HG03378 (cell line): ENCODE results near the gene ANKRD16.
"Not testable (repeated sequence)": the region's sequence is repeated elsewhere in the genome, so short reads cannot be mapped to it uniquely, and the experiment has no call there.

Experiments
- ATAC-seq: cut with Tn5 transposase; IDR thresholded peaks from one replicate; pipeline ENCODE4 v1.9.1; 2021; ENCODE audit warnings: mild to moderate bottlenecking, moderate library complexity; ENCODE audit not compliant: unreplicated experiment

The ANKRD16 gene

DNA sequence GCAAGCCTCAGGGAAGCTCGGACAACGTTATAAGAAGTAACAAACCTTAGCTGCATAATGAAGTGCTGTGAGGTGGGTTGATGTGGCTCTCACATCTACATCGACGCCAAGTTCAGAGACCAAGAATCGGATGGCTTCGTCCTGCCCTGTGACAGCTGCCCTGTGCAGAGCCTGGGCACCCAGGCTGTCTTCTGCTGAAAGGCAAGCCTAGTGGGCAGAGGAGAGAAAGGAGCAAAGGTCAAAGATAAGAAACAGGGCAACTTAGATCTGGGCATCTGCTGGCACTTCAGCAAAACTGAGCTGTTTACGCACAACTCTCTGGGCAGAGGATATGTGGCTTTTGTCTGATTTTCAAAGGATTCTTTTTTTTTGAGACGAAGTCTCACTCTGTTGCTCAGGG, 6.7 kb downstream of the ANKRD16 start:
- ATAC-seq: no peak

DNA sequence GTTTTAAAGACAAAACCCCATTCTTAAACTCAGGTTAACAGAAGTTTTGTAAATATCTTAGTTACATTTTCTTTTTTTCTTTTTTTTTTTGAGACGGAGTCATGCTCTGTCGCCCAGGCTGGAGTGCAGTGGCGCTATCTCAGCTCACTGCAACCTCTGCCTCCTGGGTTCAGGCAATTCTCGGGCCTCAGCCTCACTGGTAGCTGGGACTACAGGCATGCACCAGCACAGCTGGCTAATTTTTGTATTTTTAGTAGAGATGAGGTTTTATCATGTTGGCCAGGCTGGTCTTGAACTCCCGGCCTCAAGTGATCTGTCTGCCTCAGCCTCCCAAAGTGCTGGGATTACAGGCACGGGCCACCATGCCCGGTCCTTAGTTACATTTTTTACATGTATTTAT, 12.7 kb downstream of the ANKRD16 start:
- not testable (repeated sequence) for ATAC-seq

DNA sequence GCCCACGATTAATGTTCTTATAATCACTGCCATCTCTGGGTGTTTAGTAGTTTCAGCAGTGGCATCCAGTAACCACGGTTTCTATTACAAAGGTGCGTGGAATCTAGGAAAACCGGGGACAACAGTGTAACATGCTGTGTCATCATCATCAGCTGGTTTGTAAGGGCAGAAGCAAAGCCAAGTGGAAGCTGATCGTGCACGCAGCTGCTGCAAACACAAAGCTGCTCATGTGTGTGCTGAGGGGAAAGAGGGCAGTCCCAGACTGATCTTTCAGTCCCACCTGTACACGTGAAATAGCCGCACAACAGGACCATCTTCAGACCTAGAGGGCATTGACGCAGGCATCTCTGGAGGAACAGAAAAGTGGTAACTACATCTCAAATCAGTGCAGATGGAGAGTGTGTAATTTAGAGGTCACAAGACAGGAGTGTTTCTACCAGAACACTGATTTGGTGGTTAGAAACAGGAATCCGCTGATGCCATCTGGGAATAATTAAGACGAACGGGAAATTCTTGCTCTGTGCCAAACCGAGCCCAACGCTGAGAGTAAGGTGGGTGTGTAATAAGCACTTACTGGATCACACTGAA, 13.4 kb downstream of the ANKRD16 start:
- no peak for ATAC-seq

DNA sequence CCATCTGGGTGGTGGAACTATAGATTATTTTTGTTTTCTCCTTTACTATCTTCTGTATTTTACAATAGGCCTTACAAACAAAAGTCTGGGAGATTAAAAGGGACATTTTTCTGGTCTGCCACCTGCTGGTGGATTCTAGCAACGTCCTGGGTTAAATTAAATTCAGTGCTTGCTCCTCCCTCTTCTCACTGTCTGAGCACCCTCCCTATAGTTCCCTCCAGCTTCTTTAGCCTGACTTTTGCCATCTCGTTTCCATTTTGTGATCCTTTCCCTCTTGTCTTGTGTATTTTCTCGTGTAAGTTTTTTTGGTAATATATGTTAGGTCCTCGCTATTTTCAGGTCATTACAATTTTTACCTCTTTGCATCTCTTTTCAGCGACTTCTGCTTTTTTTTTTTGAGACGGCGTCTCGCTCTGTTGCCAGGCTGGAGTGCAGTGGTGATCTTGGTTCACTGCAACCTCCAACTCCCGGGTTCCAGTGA, 16.1 kb downstream of the ANKRD16 start:
- peak; percentile 80 for ATAC-seq

DNA sequence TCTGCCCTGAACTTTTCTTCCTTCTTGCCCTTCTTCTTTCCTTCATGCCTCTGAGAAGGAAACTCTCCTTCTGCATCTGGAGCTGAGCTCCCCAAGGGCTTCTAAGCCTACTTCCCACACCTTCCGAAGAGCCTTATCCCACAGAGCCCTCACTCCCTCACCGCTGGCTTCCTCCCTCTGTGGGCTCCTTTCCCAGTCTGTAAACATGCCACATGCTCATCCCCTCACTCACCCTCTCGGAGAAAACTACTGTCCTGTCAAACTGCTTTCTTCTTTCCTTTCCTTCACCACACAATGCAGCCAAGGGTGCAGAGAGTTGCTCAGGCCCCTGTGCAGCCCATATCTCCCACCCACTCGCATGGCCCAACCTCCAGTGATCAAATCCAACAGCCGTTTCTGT, 18.1 kb downstream of the ANKRD16 start:
- ATAC-seq: no peak

DNA sequence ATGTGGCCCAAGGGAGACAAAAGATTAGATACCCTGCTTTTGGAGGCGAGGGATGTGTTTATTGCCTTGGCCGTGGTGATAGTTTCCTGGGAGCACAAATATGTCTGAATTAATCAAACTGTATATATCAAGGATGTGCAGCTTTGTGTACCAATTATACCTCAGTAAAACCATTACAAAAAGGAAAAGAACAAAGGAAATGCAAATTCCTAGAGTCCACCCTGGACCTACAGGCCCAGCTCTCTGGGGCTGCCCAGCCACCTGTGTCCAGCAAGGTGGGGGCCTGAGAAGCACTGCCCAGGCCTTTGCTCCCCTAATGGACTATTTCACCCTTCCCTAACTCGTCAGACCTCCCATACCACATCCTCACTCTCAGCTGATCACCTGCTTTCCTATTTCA, 20.5 kb downstream of the ANKRD16 start:
- ATAC-seq: no peak

DNA sequence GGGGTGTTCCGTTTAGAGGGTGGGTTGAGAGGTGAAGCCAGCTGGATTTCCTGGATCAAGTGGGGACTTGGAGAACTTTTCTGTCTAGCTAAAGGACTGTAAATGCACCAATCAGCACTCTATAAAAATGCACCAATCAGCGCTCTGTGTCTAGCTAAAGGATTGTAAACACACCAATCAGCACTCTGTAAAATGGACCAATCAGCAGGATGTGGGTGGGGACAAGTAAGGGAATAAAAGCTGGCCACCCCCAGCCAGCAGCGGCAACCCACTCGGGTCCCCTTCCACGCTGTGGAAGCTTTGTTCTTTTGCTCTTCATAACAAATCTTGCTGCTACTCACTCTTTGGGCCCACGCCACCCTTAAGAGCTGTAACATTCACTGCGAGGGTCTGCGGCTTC, 21.3 kb downstream of the ANKRD16 start:
- not testable (repeated sequence) for ATAC-seq

DNA sequence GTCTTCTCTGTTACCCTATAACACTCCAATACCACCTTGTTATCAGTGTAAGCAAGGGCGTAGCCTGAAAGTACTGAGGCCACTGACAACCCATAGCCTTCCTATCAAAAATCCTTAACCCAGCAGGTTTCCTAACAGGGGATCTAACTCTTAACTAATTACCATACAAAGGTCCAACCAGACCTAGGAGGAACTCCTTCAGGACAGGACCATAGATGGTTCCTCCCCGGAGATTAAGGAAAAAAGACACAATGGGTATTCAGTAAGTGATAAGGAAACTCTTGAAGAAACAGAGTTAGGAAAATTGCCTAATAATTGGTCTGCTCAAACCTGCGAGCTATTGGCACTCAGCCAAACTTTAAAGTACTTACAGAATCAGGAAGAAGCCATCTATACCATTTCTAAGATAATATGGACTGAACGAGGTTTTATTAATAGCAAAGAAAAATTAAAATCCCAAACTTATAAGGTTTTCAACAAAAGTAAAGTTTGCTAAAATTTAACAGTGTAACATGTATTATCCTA, 22.5 kb downstream of the ANKRD16 start:
- ATAC-seq: not testable (repeated sequence)

DNA sequence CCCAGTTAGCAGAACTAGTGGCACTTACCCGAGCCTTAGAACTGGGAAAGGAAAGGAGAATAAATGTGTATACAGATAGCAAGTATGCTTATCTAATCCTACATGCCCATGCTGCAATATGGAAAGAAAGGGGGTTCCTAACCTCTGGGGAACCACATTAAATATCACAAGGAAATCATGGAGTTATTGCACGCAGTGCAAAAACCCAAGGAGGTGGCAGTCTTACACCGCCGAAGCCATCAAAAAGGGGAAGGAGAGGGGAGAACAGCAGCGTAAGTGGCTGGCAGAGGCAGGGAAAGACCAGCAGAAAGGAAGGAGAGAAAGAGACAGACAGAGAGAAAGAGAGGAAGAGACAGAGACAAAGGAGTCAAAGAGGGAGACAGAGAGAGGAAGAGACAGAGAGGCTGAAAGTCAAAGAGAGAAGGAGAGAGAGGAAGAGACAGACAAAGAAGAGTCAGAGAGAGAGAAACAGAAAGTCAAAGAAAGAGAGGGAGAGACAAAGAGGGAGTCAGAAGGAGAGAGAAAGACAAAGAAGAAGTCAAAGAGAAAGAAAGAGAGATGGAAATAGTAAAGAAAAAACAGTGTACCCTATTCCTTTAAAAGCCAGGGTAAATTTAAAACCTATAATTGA, 23.1 kb downstream of the ANKRD16 start:
- not testable (repeated sequence) for ATAC-seq

DNA sequence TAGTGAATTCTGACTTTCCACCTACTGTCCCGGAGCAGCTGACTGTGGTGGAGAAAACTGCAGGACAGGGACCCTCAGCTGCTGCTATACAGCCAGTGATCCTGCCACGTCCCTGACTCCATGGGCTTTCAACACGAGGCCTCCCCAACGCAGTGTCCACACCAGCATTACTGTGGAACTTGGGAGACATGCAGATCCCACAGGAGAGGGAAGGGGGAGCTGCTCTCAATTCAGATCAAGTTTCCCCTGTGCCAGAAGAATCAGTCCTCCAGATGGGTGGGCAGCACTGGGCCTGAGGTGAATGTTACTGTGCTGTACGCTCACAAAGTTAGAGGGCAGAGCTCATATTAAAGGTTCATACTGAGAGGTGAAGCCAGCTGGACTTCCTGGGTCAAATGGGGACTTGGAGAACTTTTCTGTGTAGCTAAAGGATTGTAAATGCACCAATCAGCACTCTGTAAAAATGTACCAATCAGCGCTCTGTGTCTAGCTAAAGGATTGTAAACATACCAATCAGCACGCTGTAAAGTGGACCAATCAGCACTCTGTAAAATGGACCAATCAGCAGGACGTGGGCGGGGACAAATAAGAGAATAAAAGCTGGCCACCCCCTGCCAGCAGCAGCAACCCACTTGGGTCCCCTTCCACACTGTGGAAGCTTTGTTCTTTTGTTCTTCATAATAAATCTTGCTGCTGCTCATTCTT, 26.6 kb downstream of the ANKRD16 start:
- ATAC-seq: not testable (repeated sequence)

DNA sequence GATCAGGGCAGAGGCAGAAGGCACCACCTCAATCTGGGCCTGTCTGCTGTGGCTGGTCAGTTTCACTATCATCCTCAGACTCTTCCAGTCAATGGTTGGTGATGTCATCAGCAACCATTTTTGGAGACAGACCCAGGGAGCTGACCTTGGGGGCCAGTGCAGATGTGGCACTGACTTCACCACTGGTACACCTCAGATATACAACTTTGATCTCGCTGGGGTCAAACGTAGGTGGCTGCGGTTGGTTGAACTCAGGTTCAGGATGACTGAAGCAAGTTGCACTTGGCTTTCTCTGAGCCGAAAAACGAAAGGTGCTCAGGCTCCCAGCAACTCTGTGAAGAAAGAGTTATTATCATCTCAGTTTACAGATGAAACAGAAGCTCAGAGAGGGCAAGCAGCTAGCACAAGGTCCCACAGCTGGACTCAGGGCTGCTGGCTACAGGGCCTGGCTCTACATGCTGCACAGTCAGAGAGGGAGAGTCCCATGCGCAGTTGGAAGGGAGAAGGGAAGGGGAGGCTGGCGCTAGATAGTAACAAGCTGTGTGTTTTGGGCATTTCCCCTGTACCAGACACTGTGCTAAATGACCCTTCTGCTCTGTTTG, 27.2 kb downstream of the ANKRD16 start:
- ATAC-seq: peak; percentile 97

DNA sequence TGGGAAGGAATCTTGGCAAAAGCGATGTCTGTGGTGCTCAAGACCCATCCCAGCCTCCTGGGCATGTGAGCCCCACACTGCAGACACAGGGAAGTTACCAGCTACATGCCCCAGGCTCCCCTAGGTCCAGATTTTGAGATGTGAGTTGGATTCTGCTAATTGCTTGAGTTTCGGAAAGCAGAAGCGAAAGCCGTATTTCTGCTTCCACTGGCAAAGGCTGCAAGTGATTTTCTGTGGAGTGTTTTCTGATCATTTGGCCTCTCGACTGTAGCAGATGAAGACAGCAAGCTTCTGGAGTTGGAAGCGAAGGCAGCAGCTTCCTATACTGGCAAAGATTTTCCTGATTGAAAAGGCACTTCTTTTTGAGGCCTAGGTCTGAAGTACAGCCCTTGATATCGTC, 29.6 kb downstream of the ANKRD16 start:
- ATAC-seq: no peak

DNA sequence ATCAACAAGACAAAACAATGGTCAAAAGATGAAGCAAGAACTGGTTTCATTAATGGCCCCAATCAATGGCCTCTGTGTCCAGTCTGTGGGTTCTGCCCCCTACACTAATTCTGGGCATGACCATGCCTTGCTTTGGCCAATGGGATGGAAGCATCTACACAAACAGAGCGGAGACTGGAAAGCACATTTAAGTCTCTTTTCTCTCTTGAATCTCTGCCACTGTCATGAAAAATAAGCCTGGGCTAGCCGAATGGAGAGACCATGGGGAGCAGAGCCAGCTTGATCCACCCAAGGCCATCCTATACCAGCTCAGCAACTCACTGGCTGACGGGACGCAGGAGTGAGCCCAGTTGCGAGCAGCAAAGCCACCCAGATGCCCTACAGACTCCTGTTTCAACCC, 30.9 kb downstream of the ANKRD16 start:
- ATAC-seq: no peak

DNA sequence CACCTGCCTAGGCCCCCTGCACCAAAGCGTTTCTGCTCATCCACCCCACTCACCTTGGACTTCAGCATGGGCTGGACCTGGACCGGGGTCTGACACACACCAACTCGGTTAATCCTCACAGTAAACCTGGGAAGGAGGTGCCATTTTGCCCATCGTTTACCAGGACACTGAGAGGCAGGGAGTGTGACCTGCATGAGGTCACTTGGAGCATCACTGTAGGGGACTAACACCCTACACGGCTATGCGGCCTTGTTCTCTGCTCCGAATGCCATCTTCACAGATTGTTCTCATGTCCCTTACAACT, 33.0 kb downstream of the ANKRD16 start:
- ATAC-seq: no peak

DNA sequence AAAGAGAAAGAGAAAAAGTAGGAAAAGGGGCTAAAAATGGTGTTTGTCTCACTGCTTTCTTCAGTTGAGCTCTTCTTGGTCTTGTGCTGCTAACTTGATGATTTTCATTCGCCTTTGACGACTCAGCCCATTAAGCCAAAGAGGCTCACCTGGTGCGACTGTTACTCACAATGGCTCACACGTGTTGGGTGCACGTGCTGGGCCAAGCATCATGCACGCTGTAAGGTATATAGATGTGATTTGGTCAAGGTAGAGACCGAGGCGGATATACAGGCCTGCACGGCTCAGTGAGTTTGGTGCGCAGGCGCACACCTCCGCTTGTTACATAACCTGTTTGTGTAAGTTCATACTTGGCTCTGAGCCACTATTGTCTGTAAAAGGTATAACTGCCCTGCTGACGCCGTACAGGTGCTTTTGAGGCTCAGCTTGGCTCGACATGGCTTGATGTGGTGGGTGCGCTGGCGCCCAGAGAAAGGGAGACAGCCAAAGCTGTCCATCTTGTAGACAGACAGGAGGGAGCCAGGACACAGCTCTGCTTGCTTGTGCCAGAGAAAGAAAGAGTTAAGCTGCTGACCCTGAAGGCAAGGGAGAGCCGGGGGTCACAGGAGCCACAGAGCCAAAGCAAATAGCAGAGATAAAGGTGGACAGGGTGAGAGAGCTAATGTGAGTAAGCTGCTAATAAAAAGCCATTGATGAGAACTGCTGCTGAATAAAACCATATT, 33.6 kb downstream of the ANKRD16 start:
- ATAC-seq: no peak

DNA sequence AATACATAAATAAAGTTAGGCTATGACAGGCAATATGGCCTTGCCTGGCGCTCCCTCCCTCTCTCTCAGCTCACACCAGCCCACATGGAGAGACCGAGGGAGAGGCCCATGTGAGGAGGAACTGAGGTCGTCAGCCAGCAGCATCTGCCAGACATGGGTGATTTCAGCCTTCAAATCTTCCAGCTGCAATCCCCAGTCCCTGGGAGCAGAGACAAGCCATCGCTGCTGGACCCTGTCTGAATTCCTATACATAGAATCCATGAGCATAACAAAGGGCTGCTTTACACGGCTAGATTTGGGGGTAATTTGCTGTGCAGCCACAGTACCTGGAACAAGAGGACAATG, 35.6 kb downstream of the ANKRD16 start:
- no peak for ATAC-seq

DNA sequence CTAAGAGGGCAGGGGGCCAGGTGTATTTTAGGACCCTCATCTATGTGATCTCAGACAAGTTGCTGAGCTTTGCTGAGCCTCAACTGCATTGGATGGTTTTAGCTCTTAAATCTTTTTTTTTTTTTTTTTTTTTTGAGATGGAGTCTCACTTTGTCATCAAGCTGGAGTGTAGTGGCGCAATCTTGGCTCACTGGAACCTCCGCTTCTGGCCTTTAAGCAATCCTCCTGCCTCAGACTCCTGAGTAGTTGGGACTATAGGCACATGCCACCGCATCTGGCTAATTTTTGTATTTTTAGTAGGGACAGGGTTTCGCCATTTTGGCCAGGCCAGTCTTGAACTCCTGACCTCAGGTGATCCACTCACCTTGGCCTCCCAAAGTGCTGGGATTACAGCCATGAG, 43.0 kb downstream of the ANKRD16 start:
- ATAC-seq: not testable (repeated sequence)

DNA sequence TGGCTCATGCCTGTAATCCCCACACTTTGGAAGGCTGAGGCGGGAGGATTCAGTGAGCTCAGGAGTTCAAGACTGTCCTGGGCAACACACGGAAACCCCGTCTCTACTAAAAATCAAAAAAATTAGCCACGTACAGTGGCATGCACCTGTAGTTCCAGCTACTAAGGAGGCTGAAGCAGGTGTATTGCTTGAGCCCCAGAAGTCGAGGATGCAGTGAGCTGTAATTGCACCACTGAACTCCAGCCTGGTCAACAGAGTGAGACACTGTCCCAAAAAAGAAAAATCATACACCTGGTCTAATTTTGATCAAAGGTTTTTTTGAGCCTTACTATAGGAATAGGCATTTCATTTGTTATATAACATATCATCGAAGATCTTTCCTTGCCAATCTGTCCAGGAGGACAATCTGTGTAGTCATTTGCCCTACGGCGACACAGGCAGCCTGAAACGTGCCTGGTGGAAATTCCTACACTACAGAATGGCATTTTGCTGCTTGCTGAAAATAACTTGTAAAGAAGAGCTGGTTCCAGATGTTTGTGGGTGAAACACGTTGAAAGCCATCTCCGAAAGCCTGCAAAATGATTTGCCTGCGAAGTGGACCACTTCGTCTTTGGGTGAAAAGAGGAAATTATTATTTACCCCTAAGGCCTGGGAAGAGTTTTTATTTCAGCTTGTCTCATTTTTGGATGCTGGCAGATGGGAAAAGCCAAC, 45.2 kb downstream of the ANKRD16 start:
- ATAC-seq: no peak

DNA sequence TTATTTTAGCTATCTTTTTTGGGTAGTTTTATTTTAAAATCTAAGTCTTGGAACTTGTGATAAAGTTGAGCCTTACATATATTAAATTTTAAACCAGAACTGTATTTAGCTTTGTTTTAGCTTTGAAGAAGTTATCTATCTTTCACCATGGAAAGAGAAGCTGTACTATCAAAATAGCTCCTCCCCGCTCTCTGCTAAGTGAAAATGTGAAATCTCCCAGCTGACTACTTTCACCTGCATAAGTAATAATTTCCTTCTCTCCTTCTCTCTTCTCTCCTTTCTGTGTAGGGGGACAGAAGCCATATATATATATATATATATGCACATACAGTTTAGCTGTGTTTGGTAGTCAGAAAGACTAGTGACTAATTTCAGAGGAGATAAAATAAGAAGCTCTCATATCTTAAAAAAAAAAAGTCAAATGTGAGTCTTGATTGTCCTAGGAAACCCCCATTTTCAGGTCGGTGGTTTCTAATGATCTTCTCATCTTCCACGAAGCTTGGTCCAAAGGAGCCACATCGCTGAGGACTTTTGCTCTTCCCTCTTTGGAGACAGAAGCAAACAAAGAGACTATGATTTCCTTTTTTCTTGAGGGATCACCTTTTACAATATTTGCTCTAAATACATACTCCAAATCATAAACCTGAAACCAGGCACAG, 45.9 kb downstream of the ANKRD16 start:
- ATAC-seq: no peak

DNA sequence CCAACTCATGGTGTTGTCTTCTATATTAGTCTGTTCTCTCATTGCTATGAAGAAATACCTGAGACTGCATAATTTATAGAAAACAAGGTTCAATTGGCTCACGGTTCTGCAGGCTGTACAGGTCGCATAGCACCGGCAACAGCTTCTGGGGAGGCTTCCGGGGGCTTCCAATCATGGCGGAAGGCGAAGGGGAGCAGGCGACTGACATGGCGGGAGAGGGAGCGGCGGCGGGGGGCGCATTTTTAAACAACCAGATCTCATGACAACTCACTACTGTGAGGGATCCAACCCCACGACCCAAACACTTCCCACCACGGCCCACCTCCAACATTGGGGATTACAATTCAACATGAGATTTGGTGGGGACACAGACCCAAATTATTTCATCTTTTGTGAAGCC, 47.7 kb downstream of the ANKRD16 start:
- no peak for ATAC-seq
